T-helper 2 cell treated with Interferon-gamma antibody and Interleukin-4, amounts not matched to agents 5 μg/mL and 100 μg/mL, for 36 hours (primary cell): ENCODE results near the gene WBP2NL.

Experiments
- DNase-seq: peaks from one replicate; pipeline ENCODE4 v3.0.0; 2021; ENCODE audit warnings: low spot score
- H3K27ac Mint-ChIP-seq: one replicate; pipeline ENCODE4 v1.8.0; 2021; ENCODE audit warnings: mild to moderate bottlenecking, mixed read lengths
- H3K27me3 Mint-ChIP-seq: one replicate; pipeline ENCODE4 v1.8.0; 2021; ENCODE audit warnings: low read depth, mixed read lengths
- H3K36me3 Mint-ChIP-seq: one replicate; pipeline ENCODE4 v1.8.0; 2021; ENCODE audit warnings: low read depth, mixed read lengths
- H3K4me1 Mint-ChIP-seq: one replicate; pipeline ENCODE4 v1.8.0; 2021; ENCODE audit warnings: low read depth, mixed read lengths
- H3K4me3 Mint-ChIP-seq: one replicate; pipeline ENCODE4 v1.8.0; 2022; ENCODE audit warnings: mild to moderate bottlenecking, moderate library complexity, mixed read lengths
- H3K9me3 Mint-ChIP-seq: one replicate; pipeline ENCODE4 v1.8.0; 2021; ENCODE audit warnings: mixed read lengths

The WBP2NL gene

GRCh38 chr22:42026705-42027104 lies 28.1 kb downstream of the WBP2NL start:
- peaks cover 18% of the 10 kb centered on the region for H3K36me3 Mint-ChIP-seq
- H3K27me3 Mint-ChIP-seq, result no peaks in the 10 kb centered on the region
- H3K27ac Mint-ChIP-seq, result no peak overlapping the region
- H3K4me3 Mint-ChIP-seq, result no peak overlapping the region
- H3K4me1 Mint-ChIP-seq, result peaks cover 28% of the 10 kb centered on the region
- DNase-seq, result no peak
- H3K9me3 Mint-ChIP-seq, result peaks cover 3% of the 10 kb centered on the region

DNA sequence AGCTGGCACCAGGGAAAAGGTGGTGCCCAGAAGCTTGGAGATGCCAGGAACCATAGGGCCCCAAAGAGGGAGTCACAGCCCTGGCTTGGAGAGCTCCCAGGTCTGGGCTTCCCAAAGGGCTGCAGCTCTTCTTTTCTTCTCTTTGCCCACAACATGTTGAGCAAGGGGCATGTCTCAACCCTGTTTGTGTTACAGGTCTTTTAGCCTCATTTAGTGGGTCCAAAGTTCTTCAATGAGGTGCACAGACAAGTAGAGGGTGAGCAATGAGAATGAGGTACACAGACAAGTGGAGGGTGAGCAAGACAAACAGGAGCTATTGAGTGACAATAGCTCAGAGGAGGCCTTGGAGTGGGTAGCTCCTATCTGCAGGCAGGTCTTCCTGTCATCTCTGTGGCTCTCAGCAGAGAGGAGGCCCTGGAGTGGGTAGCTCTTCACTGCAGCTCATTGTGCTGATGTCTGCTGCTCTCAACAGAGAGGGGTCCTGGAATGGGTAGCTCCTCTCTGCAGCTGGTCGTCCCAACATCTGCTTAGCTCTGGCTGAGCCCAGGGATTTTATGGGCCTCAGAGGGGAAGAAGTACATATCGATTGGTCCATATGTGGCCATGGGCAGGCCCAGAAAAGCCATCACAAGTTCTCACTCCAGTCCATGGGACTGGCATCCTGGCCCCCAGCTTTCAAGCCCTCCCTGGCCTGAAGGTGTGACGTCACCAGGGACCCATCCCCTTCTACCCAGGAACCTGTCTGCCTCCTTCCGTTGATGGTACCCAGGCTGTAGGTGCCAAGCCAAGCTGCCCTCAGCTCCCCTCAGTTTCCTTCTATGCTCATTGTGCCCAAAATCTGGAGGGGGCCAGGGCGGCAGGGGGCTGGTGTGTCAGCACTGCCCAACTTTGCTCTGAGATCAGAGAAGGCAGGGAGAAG lies 34.9 kb downstream of the WBP2NL start:
- no peak overlapping the region for H3K4me3 Mint-ChIP-seq
- H3K27me3 Mint-ChIP-seq, result peaks cover 5% of the 10 kb centered on the region
- peaks cover 22% of the 10 kb centered on the region for H3K36me3 Mint-ChIP-seq
- DNase-seq, result no peak
- no peak overlapping the region for H3K27ac Mint-ChIP-seq
- peaks cover 26% of the 10 kb centered on the region for H3K4me1 Mint-ChIP-seq
- peaks cover 25% of the 10 kb centered on the region for H3K9me3 Mint-ChIP-seq

GRCh38 chr22:42035256-42035655 lies 36.7 kb downstream of the WBP2NL start:
- Mint-ChIP-seq H3K27ac (no peak overlapping the region), H3K36me3 (peaks cover 21% of the 10 kb centered on the region), H3K27me3 (peaks cover 5% of the 10 kb centered on the region), H3K4me1 (peaks cover 24% of the 10 kb centered on the region), H3K4me3 (no peak overlapping the region), H3K9me3 (peaks cover 29% of the 10 kb centered on the region)
- DNase-seq, result no peak

DNA sequence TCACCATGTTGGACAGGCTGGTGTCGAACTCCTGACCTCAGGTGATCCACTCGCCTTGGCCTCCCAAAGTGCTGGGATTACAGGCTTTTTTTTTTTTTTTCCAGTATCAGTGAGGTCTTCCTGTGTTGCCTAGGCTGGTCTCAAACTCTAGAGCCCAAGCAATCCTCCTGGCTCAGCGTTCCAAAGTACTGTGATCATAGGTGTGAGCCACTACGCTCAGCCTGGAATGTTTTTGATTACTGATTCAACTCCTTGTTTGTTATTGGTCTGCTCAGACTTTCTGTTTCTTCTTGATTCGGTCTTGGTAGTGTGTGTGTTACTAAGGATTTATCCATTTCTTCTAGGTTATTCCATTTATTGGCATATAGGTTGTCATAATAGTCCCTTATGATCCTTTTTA lies 40.7 kb downstream of the WBP2NL start:
- Mint-ChIP-seq H3K27ac (no peak overlapping the region), H3K27me3 (peaks cover 5% of the 10 kb centered on the region), H3K36me3 (peaks cover 31% of the 10 kb centered on the region), H3K4me3 (no peak overlapping the region), H3K9me3 (peaks cover 45% of the 10 kb centered on the region), H3K4me1 (peaks cover 6% of the 10 kb centered on the region)
- DNase-seq, result no peak

GRCh38 chr22:42041784-42042183 lies 43.2 kb downstream of the WBP2NL start:
- Mint-ChIP-seq H3K27me3 (peaks cover 5% of the 10 kb centered on the region), H3K27ac (no peak overlapping the region), H3K36me3 (peaks cover 26% of the 10 kb centered on the region), H3K4me1 (peaks cover 3% of the 10 kb centered on the region), H3K4me3 (no peak overlapping the region), H3K9me3 (peaks cover 33% of the 10 kb centered on the region)
- no peak for DNase-seq

- no peaks in the 10 kb centered on the region for H3K27me3 Mint-ChIP-seq
- no peak overlapping the region for H3K4me3 Mint-ChIP-seq
- H3K4me1 Mint-ChIP-seq, result no peaks in the 10 kb centered on the region
- peaks cover 3% of the 10 kb centered on the region for H3K36me3 Mint-ChIP-seq
- no peak overlapping the region for H3K27ac Mint-ChIP-seq
- peaks cover 2% of the 10 kb centered on the region for H3K9me3 Mint-ChIP-seq
- DNase-seq, result no peak
Observed at GRCh38 chr22:42050641-42051180, 52.1 kb downstream of the WBP2NL start.

- Mint-ChIP-seq H3K27ac (peak overlapping the region; percentile 16), H3K4me1 (no peaks in the 10 kb centered on the region), H3K36me3 (peaks cover 17% of the 10 kb centered on the region), H3K27me3 (no peaks in the 10 kb centered on the region), H3K9me3 (peaks cover 21% of the 10 kb centered on the region), H3K4me3 (no peak overlapping the region)
- no peak for DNase-seq
Observed at GRCh38 chr22:42052765-42053164, 54.2 kb downstream of the WBP2NL start.

- Mint-ChIP-seq H3K4me3 (no peak overlapping the region), H3K27me3 (no peaks in the 10 kb centered on the region), H3K9me3 (peaks cover 34% of the 10 kb centered on the region), H3K27ac (no peak overlapping the region), H3K36me3 (peaks cover 54% of the 10 kb centered on the region), H3K4me1 (no peaks in the 10 kb centered on the region)
- no peak for DNase-seq
Observed at GRCh38 chr22:42056757-42057511, 58.3 kb downstream of the WBP2NL start.

GRCh38 chr22:42060489-42060888 lies 61.9 kb downstream of the WBP2NL start:
- Mint-ChIP-seq H3K36me3 (peaks cover 76% of the 10 kb centered on the region), H3K9me3 (peaks cover 34% of the 10 kb centered on the region), H3K27ac (no peak overlapping the region), H3K27me3 (no peaks in the 10 kb centered on the region), H3K4me3 (no peak overlapping the region), H3K4me1 (no peaks in the 10 kb centered on the region)
- no peak for DNase-seq

GRCh38 chr22:42061041-42061440 lies 62.5 kb downstream of the WBP2NL start:
- H3K27ac Mint-ChIP-seq, result no peak overlapping the region
- H3K9me3 Mint-ChIP-seq, result peaks cover 29% of the 10 kb centered on the region
- no peak for DNase-seq
- H3K4me3 Mint-ChIP-seq, result no peak overlapping the region
- H3K27me3 Mint-ChIP-seq, result no peaks in the 10 kb centered on the region
- peaks cover 76% of the 10 kb centered on the region for H3K36me3 Mint-ChIP-seq
- no peaks in the 10 kb centered on the region for H3K4me1 Mint-ChIP-seq

DNA sequence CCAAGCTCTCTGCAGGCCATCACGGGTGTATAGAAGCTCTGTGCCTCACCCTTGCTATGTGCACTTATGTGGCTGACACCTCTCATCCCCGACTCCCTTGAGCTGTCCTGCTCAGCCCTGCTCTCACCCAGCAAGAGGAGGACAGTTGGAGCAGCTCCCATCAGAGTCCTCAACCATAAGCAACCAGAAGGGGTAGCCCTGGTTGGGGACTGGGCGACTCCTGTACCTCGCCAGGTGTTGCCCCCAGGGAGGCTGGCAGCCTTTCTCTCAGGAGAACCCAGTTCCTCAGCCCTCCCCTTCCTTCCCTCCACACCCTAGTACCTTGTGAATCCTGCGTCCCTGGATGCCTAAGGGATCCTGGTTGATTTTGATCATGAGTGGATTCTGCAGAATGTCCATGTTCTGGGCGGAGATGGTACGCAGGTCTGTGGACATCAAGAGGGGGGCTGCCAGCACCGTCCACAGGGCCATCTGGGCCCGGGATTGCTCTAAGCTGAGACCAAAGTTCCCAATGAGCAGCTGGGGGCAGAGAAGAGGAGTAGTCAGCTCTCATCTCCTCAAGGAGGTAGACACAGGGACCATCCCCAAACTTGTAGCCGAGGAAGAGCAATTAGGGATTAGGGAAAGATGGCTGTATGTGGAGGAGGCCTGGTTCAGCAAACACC lies 64.0 kb downstream of the WBP2NL start:
- no peak for DNase-seq
- Mint-ChIP-seq H3K9me3 (peaks cover 14% of the 10 kb centered on the region), H3K4me1 (no peaks in the 10 kb centered on the region), H3K4me3 (no peak overlapping the region), H3K27ac (no peak overlapping the region), H3K36me3 (peaks cover 74% of the 10 kb centered on the region), H3K27me3 (no peaks in the 10 kb centered on the region)

DNA sequence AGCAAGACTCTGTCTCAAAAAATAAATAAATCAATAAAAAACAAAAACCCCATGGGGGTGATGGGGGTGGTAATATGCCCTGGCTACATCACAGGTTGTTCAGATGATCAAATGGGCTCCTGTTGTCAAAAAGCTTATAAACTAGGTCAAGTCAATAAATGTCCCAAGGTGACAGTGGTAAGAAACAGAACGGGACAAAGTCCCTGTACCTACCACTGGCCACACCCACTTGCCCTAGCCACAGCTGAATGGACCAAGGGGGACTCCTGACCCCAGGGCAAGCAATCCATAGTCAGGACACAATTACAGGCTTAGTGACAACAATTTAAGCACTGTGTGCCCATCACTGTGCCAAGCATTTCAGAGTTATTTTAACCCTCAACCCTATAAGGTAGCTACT lies 66.0 kb downstream of the WBP2NL start:
- no peaks in the 10 kb centered on the region for H3K9me3 Mint-ChIP-seq
- peaks cover 8% of the 10 kb centered on the region for H3K4me1 Mint-ChIP-seq
- H3K27ac Mint-ChIP-seq, result no peak overlapping the region
- peaks cover 62% of the 10 kb centered on the region for H3K36me3 Mint-ChIP-seq
- no peaks in the 10 kb centered on the region for H3K27me3 Mint-ChIP-seq
- no peak for DNase-seq
- H3K4me3 Mint-ChIP-seq, result no peak overlapping the region

DNA sequence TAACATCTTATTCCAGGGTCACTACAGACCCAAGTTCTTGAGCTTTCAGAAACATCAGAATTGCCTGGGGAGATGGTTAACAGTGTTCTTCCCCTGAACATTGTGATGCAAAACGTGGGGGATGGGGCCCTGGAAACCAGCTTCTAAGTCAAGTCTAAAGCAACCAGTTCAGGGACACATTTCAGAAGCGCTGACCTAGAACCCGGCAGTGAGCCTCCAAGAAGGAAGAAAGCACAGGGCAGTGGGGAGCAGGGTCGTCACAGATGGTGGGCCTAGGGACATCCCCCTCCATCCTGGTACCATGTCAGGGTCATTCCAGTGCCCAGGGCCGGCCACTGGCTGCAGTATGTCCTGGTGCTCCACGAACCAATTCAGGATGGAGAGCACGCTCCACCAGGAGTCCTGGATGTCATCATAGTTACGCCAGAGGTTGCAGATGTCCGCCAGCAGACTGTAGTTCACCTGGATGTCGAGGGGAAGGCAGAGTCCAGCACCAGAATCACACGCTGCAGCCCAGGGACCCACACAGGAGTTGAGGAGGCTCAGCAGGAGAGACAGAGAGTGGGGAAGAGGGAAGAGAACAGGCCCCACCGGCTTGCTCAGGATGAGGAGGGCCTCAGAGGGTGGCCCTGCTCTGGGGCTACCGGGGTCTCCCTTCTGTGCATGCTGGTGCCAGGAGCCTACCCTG lies 67.0 kb downstream of the WBP2NL start:
- H3K4me3 Mint-ChIP-seq, result no peak overlapping the region
- H3K27ac Mint-ChIP-seq, result no peak overlapping the region
- H3K9me3 Mint-ChIP-seq, result no peaks in the 10 kb centered on the region
- no peaks in the 10 kb centered on the region for H3K27me3 Mint-ChIP-seq
- H3K36me3 Mint-ChIP-seq, result peaks cover 53% of the 10 kb centered on the region
- H3K4me1 Mint-ChIP-seq, result peaks cover 12% of the 10 kb centered on the region
- no peak for DNase-seq
